H9 (cell line): Measurements from ENCODE around the gene EVI5. TPM values are rescaled to one million over a fixed set of nuclear protein-coding genes. Genes with fewer than 3 reads are reported as not detected.

Experiments used
- DNase-seq: peaks from one replicate; pipeline ENCODE4 v3.0.0-alpha.2; 2017
- H2AFZ ChIP-seq: one replicate; pipeline ENCODE4 v1.6.1; 2013; ENCODE audit warnings: mild to moderate bottlenecking, low read length, control low read depth, moderate library complexity
- H2AK5ac ChIP-seq: 2 replicates; pipeline ENCODE4 v1.6.1; 2013; ENCODE audit warnings: low read length, control low read depth, mixed read lengths; ENCODE audit not compliant: insufficient read length
- H2BK120ac ChIP-seq: one replicate; pipeline ENCODE4 v1.6.1; 2013; ENCODE audit warnings: low read depth, mild to moderate bottlenecking, low read length, control low read depth, inconsistent platforms; ENCODE audit not compliant: poor library complexity, severe bottlenecking
- H2BK12ac ChIP-seq: 2 replicates; pipeline ENCODE4 v1.6.1; 2013; ENCODE audit warnings: low read length, control low read depth, mixed read lengths, low read depth; ENCODE audit not compliant: insufficient read length
- H2BK15ac ChIP-seq: 2 replicates; pipeline ENCODE4 v1.6.1; 2013; ENCODE audit warnings: low read depth, low read length, control low read depth
- H2BK20ac ChIP-seq: one replicate; pipeline ENCODE4 v1.6.1; 2013; ENCODE audit warnings: low read depth, mild to moderate bottlenecking, low read length, control low read depth, inconsistent platforms; ENCODE audit not compliant: poor library complexity, severe bottlenecking
- H2BK5ac ChIP-seq: 2 replicates; pipeline ENCODE4 v1.6.1; 2013; ENCODE audit warnings: low read length, control low read depth, mixed read lengths; ENCODE audit not compliant: insufficient read length
- H3K14ac ChIP-seq: 2 replicates; pipeline ENCODE4 v1.6.1; 2013; ENCODE audit warnings: low read length, control low read depth; ENCODE audit not compliant: insufficient read depth
- H3K18ac ChIP-seq: 2 replicates; pipeline ENCODE4 v1.6.1; 2013; ENCODE audit warnings: low read depth, mild to moderate bottlenecking, mixed read lengths, low read length, control low read depth; ENCODE audit not compliant: insufficient read length
- H3K23ac ChIP-seq: 2 replicates; pipeline ENCODE4 v1.6.1; 2013; ENCODE audit warnings: low read length, control low read depth, mixed read lengths, low read depth; ENCODE audit not compliant: insufficient read length
- H3K23me2 ChIP-seq: 2 replicates; pipeline ENCODE4 v1.6.1; 2013; ENCODE audit warnings: low read depth, mild to moderate bottlenecking, mixed read lengths, low read length, control low read depth; ENCODE audit not compliant: insufficient read length, poor library complexity, severe bottlenecking
- H3K27ac ChIP-seq: 2 replicates; pipeline ENCODE4 v1.5.1; 2013; ENCODE audit warnings: low read length, control low read depth, mixed read lengths, low read depth; ENCODE audit not compliant: insufficient read length
- H3K27me3 ChIP-seq: 2 replicates; pipeline ENCODE4 v1.6.1; 2013; ENCODE audit warnings: low read length, control low read depth, inconsistent platforms; ENCODE audit not compliant: insufficient read depth
- H3K4ac ChIP-seq: 2 replicates; pipeline ENCODE4 v1.6.1; 2013; ENCODE audit warnings: low read depth, mild to moderate bottlenecking, control low read depth, inconsistent platforms, low read length, moderate library complexity
- H3K4me1 ChIP-seq: 2 replicates; pipeline ENCODE4 v1.6.1; 2013; ENCODE audit warnings: low read length, control low read depth, inconsistent platforms; ENCODE audit not compliant: insufficient read depth
- H3K4me2 ChIP-seq: 2 replicates; pipeline ENCODE4 v1.6.1; 2013; ENCODE audit warnings: low read length, control low read depth, mixed read lengths; ENCODE audit not compliant: insufficient read length, insufficient read depth
- H3K56ac ChIP-seq: 2 replicates; pipeline ENCODE4 v1.6.1; 2013; ENCODE audit warnings: low read depth, mild to moderate bottlenecking, mixed read lengths, low read length, control low read depth; ENCODE audit not compliant: insufficient read length
- H3K79me1 ChIP-seq: 2 replicates; pipeline ENCODE4 v1.6.1; 2013; ENCODE audit warnings: low read depth, mild to moderate bottlenecking, moderate library complexity, low read length, control low read depth, inconsistent platforms; ENCODE audit not compliant: insufficient read depth, poor library complexity, severe bottlenecking
- H3K79me2 ChIP-seq: 2 replicates; pipeline ENCODE4 v1.6.1; 2013; ENCODE audit warnings: low read length, control low read depth, inconsistent platforms; ENCODE audit not compliant: insufficient read depth
- H3K9ac ChIP-seq: 2 replicates; pipeline ENCODE4 v1.6.1; 2013; ENCODE audit warnings: low read length, control low read depth, mixed read lengths; ENCODE audit not compliant: insufficient read length; ENCODE audit errors: extremely low read depth
- H3K9me3 ChIP-seq: one replicate; pipeline ENCODE4 v1.6.1; 2013; ENCODE audit warnings: low read depth, low read length, inconsistent platforms; ENCODE audit not compliant: control insufficient read depth
- H3T11ph ChIP-seq: one replicate; pipeline ENCODE4 v1.6.1; 2013; ENCODE audit warnings: mild to moderate bottlenecking, low read length, control low read depth, inconsistent platforms
- H4K20me1 ChIP-seq: one replicate; pipeline ENCODE4 v1.6.1; 2013; ENCODE audit not compliant: control insufficient read depth, insufficient read length, insufficient read depth
- H4K5ac ChIP-seq: 2 replicates; pipeline ENCODE4 v1.6.1; 2013; ENCODE audit warnings: low read depth, mild to moderate bottlenecking, mixed read lengths, low read length, control low read depth; ENCODE audit not compliant: insufficient read length
- H4K8ac ChIP-seq: replicated peaks from 2 replicates; pipeline ENCODE4 v1.6.1; 2013; ENCODE audit warnings: low read length, control low read depth, mixed read lengths, low read depth; ENCODE audit not compliant: insufficient read length
- H4K91ac ChIP-seq: 2 replicates; pipeline ENCODE4 v1.6.1; 2013; ENCODE audit warnings: low read depth, mild to moderate bottlenecking, moderate library complexity, mixed read lengths, low read length, control low read depth; ENCODE audit not compliant: insufficient read length
- H3K27ac Mint-ChIP-seq, 3 experiments: 2 replicates in 2 of 3; 3 replicates in 1 of 3; pipeline ENCODE4 v1.8.0; 2020 to 2021; ENCODE audit warnings: mixed read lengths in 3 of 3, mild to moderate bottlenecking in 1 of 3, moderate library complexity in 1 of 3
- H3K27me3 Mint-ChIP-seq: 2 replicates; pipeline ENCODE4 v1.8.0; 2021; ENCODE audit warnings: low read depth, mild to moderate bottlenecking, moderate library complexity, mixed read lengths
- H3K36me3 Mint-ChIP-seq, 3 experiments: 2 replicates in 2 of 3; 3 replicates in 1 of 3; pipeline ENCODE4 v1.8.0; 2020 to 2021; ENCODE audit warnings: low read depth in 3 of 3, mixed read lengths in 3 of 3; ENCODE audit not compliant: insufficient read depth in 1 of 3
- H3K4me1 Mint-ChIP-seq, 2 experiments: 2 replicates each; pipeline ENCODE4 v1.8.0; 2020; ENCODE audit warnings: mixed read lengths in 2 of 2
- H3K4me3 Mint-ChIP-seq, 2 experiments: 2 replicates in 1 of 2; 3 replicates in 1 of 2; pipeline ENCODE4 v1.8.0; 2020 to 2021; ENCODE audit warnings: mild to moderate bottlenecking in 2 of 2, mixed read lengths in 2 of 2, moderate library complexity in 1 of 2
- H3K9me3 Mint-ChIP-seq, 2 experiments: 2 replicates in 1 of 2; 3 replicates in 1 of 2; pipeline ENCODE4 v1.8.0; 2020; ENCODE audit warnings: mild to moderate bottlenecking in 2 of 2, mixed read lengths in 2 of 2, moderate library complexity in 1 of 2
- CTCF ChIP-seq: fragments of 200-600 bp; sonication (generic); conservative IDR thresholded peaks from 3 replicates; pipeline ENCODE4 v1.8.0; 2021; ENCODE audit warnings: antibody characterized with exemption, mild to moderate bottlenecking
- WGBS: extraction: QIAGEN DNeasy Blood & Tissue Kit; methylation state at CpG from one replicate; pipeline ENCODE4 v1.1.7; 2013; ENCODE audit warnings: missing lambda C conversion rate, low lambda C conversion rate, mixed read lengths; ENCODE audit not compliant: insufficient read length; ENCODE audit errors: extremely low coverage; 5-methylcytosine and 5-hydroxymethylcytosine counted together
- total RNA-seq: library from RNA; stranded (reverse); gene quantifications from 2 replicates; pipeline ENCODE4 v1.2.1, GENCODE V29; 2021

EVI5 gene
- total RNA-seq, 1 experiment from 2014 or later: 9.7 TPM

GRCh38 chr1:92493139-92493538 is 291.8 kb downstream of the EVI5 start:
- Histone ChIP-seq H3K4me2 (no peak overlapping the region), H3K18ac (no peak overlapping the region), H2BK12ac (no peak overlapping the region), H3T11ph (no peak overlapping the region), H3K27me3 (peaks cover 4% of the 10 kb centered on the region; the same call in 1 of the 2 replicates), H2AFZ (no peak overlapping the region), H3K27ac (no peak overlapping the region), H3K23me2 (no peaks in the 10 kb centered on the region), H2BK20ac (no peak overlapping the region), H3K56ac (no peak overlapping the region), H4K5ac (no peak overlapping the region), H4K20me1 (no peaks in the 10 kb centered on the region), H3K79me2 (no peaks in the 10 kb centered on the region), H2BK120ac (no peak overlapping the region), H3K14ac (no peak overlapping the region), H3K4ac (no peak overlapping the region), H3K23ac (no peak overlapping the region), H3K9me3 (no peaks in the 10 kb centered on the region), H4K91ac (no peak overlapping the region), H3K4me1 (no peaks in the 10 kb centered on the region), H4K8ac (no peak overlapping the region), H2BK15ac (no peak overlapping the region), H2AK5ac (no peak overlapping the region), H2BK5ac (no peak overlapping the region), H3K9ac (no peak overlapping the region), H3K79me1 (no peaks in the 10 kb centered on the region)
- TF ChIP-seq CTCF: no peak
- H3K27me3 Mint-ChIP-seq: peaks cover 34% of the 10 kb centered on the region
- no peak overlapping the region for H3K27ac Mint-ChIP-seq
- H3K36me3 Mint-ChIP-seq: no peaks in the 10 kb centered on the region
- no peak for DNase-seq
- no peaks in the 10 kb centered on the region for H3K9me3 Mint-ChIP-seq
- no peak overlapping the region for H3K4me3 Mint-ChIP-seq
- WGBS: no CpG with 5 or more reads among the region's 4 CpGs
- no peaks in the 10 kb centered on the region for H3K4me1 Mint-ChIP-seq
